GM21825 (cell line): ENCODE measurements around the gene SLC35B1.
"Not testable (repeated sequence)": the region's sequence is repeated elsewhere in the genome, so short reads cannot be mapped to it uniquely, and the experiment has no call there.

Source experiments
- ATAC-seq: cut with Tn5 transposase; IDR thresholded peaks from one replicate; pipeline ENCODE4 v1.9.1; 2021; ENCODE audit warnings: mild to moderate bottlenecking, moderate library complexity; ENCODE audit not compliant: unreplicated experiment

SLC35B1 gene

DNA sequence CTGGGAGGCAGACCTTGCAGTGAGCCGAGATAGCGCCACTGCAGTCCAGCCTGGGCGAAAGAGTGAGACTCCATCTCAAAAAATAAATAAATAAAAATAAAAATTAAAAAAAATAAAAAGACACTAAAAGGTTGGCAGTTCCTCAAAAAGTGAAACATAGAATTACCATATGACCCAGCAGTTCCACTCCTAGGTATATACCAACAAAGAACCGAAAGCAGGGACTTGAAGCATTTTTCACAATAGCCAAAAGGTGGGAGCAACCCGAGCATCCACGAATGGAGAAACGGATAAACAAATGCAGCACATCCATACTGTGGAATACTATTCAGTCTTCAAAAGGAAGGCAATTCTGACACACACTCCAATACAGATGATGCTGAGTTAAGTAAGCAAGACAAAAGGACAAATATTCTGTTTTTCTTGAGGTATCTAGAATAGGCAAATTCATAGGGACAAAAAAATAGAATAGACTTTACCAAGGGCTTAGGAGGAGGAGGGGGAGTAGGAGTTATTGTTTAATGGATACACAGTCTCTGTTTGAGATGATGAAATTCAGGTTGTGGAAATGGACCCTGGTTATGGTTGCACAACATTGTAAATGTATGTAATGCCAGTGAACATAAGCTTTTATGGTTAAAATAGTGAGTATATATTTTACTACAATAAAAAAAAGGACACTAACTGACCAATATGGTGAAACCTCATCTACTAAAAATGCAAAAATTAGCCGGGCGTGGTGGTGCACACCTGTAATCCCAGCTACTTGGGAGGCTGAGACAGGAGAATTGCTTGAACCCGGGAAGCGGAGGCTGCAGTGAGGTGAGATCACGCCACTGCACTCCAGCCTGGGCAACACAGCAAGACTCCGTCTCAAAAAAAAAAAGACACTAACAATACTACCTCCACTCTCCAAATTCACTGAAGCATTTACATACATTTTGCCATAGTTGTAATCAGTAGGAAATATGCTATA lies 27.0 kb upstream of the SLC35B1 start:
- no peak for ATAC-seq

- ATAC-seq: no peak
These were observed 23.7 kb upstream of the SLC35B1 start for GRCh38 chr17:49731435-49731831.

GRCh38 chr17:49730785-49731434 lies 23.1 kb upstream of the SLC35B1 start:
- no peak for ATAC-seq

DNA sequence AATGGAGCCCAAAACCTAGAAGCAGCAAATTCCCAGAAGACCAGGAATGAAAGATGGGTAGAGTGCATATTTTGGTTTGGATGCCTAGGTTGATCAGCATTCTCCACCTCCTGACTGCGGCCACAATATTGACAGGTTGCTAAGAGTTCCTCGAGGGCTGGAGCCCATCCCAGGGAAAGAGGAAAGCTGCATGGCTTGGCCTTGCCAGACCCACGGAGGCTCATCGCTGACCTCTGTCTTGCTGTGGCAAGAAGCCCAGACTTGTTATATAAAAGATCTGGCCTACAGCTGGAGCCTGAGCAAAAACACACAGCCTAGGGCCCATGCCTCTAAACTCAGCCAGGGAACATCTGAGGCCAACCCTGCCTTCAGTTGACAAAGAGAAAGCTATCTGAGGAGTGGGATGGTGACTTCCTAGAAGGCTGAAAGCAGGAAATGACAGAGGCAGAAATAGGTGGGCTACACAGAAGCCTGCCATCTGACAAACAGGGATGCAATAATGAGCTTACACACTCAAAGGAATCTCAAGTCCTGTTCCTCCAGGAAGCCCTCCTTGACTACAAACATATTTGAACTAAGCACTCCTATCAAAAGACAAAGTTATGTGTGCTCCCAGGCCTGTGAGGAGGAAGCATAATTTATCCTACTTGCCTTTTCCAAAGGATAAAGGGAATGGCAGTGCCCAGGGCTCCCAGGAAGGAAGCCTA lies 22.5 kb upstream of the SLC35B1 start:
- ATAC-seq: no peak

DNA sequence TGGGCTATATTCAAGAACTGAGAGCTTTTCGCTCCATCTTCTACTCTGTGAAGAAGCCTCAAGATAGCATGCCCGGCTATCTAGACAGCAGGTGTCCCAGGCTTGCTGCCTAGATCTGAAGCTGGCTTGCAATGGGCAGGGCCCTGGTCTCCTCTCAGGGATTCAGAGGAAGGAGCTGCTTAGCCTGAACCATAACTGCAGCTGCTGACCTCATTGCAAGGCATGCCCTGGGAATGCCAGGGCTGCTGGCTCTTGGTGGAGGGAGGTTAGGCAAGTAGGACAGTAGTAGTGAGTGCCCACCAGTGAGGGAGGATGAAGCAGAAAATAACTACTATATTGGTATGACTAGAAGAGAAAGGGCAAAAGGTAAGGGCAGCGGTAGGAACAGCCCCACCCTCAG lies 21.3 kb upstream of the SLC35B1 start:
- ATAC-seq: no peak

GRCh38 chr17:49728425-49728824 lies 20.7 kb upstream of the SLC35B1 start:
- ATAC-seq: no peak

- ATAC-seq: no peak
These were observed 19.6 kb upstream of the SLC35B1 start for GRCh38 chr17:49727380-49727779.

DNA sequence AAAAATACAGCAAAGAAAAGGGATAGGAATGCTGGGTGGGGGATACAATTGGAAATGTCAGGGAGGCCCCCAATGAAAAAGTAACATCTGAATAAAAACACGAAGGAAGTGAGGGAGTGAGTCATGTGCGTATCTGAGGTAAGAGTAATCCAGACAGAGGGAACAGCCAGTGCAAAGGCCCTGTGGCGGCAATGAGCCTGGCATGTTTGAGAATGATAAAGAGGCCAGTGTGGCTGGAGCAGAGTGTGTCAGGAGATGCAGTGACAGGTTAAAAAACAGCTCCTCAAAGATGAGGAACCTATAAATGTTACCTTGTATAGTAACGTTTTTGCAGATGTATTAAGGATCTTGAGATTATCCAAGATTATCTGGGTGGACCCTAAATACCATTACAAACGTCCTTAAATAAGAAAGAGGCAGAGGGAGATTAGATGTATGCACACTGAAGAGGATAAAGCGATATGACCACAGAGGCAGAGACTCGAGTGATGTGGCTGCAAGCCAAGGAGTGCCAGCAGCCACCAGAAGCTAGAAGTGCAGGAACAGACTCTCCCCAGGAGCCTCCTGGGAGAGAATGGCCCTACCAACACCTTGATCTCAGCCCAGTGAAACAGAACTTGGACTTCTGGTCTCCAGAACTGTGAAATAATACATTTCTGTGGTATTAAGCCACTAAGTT lies 17.8 kb upstream of the SLC35B1 start:
- ATAC-seq: no peak

DNA sequence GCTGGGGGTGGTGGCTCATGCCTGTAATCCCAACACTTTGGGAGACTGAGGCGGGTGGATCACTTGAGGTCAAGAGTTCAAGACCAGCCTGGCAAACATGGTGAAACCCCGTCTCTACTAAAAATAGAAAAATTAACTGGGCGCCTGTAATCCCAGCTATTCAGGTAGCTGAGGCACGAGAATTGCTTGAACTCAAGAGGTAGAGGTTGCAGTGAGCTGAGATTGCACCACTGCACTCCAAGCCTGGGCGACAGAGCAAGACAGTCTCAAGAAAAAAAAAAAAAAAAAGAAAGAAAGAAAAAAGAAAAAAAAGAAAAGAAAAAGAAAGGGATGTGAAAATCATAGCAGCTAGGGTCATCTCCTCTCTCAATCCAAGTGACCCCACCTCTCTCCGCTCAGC lies 16.8 kb upstream of the SLC35B1 start:
- not testable (repeated sequence) for ATAC-seq

- ATAC-seq: no peak
These were observed 15.7 kb upstream of the SLC35B1 start for GRCh38 chr17:49723423-49723822.

GRCh38 chr17:49722066-49722465 lies 14.3 kb upstream of the SLC35B1 start:
- no peak for ATAC-seq

GRCh38 chr17:49717371-49717861 lies 9.7 kb upstream of the SLC35B1 start:
- ATAC-seq: no peak

DNA sequence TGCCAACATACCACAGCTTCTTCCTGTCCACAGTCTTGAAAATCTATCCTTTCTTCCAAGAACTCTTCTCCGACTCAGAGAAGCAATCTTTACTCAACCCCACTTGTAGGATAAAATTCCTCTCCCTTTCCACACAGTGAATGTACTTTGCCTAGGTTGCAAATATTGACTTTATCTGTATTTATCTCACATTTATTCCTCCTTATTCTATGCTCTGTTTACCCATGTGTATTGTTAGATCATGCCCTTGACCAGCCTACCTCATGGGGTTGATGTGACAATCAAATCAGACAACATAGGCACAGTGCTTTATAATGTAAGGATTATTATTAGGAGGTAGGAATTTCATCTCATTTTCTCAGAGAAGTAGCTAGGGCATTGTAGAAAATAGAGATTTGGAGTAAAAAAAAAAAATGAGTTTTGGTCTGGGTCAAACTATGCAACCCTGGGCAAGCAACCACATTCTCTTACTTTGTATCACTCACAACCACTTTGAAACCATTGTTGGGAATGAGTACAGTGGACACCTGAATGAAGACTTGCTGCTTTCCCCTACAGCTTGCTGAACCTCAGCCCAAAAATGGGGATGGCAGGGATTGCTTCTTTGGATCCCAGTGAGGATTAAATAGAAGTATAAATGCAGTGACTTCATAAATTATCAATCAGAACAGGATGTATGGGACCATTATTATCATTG lies 9.1 kb upstream of the SLC35B1 start:
- no peak for ATAC-seq

DNA sequence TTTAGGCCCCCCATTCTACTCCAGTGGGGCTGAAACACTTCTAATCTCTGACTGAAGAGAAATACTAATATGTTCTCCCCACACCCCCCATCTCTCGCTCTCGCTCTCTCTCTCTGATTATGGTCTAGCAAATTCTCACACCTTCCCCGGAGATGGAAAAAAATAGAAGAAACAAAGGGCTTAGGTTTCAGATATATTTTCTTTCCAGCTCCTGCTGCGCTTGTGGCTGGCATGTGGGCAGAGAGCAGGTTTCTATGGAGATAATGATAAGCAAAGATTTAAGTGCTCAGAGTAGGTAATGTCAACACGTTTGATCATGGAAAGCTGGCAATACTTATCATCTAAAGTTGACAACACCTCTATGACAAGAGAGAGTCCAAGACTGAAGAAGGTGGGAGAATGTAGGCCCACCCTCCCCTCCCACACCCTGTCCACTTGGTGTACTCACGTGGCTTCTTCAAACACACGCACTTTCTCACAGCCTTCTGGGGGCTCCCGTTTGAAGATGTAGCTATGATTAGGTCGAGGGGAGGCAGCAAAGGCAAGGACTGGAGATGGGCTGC lies 8.0 kb upstream of the SLC35B1 start:
- no peak for ATAC-seq

DNA sequence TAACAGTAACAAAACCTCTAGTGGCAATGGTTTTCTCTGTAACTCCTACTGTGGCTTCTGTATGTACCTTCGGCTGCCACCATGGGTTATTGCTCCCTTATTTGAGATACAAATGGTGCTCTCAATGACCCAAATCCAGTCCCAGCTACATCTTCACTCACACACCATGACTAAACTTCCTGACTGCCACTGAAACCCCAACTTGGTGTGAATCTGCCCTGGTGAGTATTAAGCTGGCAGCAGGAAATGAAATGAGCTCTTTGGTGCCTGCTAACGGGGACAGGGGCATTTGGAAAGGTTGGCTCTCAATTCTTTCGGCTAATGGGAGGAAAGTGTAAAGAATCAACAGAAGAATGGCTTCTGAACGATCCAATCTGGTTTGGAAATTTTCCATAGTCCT lies 7.5 kb upstream of the SLC35B1 start:
- ATAC-seq: no peak

GRCh38 chr17:49708515-49709183 lies 885 bp upstream of the SLC35B1 start:
- ATAC-seq: no peak

DNA sequence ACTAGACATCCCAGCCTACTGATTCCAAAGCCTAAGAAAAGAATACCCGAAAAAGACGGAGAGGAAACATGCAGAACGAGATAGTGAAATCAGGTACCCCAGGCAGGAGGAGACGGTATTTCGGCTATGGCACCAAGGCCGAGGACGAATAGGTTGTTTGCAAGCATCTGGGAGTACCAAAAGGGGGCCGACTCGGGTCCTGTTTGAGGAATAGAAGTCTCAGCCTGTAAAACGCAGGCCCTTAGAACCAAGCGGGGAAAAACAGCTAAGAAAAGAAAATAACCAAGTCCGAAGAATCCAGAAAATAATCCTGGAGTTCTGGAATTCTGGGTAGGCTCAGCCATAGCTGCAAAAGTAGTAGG lies 537 bp downstream of the SLC35B1 start:
- ATAC-seq: no peak

DNA sequence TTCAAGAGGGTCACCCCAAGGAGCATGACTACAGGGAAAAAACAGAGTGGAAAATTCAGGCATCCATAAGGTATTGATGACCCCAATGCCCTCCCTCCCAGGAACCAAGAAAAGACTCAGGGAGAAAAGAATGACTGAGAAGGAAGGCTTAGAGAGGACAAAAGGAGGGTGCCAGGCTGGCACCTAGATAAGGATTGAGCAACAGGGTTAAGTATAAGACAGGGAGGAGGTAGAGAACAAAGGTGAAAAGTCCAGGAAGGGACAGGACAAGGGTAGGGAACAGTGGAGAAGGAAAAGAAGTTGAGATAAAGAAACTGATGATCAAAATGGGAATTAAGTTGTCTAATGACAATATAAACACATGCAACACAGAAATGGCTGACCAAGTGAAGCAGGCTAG lies 2.5 kb downstream of the SLC35B1 start:
- no peak for ATAC-seq

GRCh38 chr17:49703557-49704277 lies 4.0 kb downstream of the SLC35B1 start:
- ATAC-seq: no peak
